ENCODE data around the gene PSMG1.
A peak's percentile ranks its signal among the peaks of the same experiment; 100 is the strongest.

PSMG1 gene

DNA sequence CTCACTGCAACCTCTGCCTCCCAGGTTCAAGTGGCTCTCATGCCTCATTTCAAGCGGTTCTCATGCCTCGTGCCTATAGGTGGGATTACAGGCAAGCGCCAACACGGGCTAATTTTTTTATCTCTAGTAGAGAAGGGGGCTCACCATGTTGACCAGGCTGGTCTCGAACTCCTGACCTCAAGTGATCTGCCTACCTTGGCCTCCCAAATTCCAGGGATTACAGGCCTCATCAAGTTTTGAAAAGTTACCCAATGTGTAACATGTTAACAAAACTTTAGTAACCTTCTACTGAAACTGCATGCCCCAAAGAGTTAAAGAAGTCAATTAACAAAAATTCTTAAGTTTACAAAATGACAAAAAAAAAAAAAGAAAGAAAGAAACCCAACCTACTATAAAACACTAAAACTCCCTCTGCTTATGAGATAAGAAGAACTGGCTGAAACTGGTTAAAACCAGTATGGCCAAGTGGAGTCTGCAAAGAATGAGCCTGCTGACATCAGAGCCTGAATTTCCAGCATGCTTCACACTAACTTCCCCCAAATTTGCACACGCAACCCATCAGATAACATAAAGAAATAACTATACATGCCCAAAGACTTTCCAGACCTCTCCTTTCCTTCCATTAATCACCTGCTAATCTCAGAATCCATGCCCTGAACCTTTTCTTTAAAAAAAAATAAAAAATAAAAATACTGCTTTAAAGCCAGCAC, 25.5 kb upstream of the PSMG1 start:
- Mint-ChIP-seq H3K36me3 (ENCODE audit: insufficient read depth) (peaks cover 43% of the 10 kb centered on the region), H3K27me3 (no peaks in the 10 kb centered on the region), H3K4me3 (no peak overlapping the region), H3K9me3 (no peaks in the 10 kb centered on the region), H3K4me1 (peaks cover 28% of the 10 kb centered on the region), H3K27ac (ENCODE audit: low read depth) (peak overlapping the region; percentile 83)
- ATAC-seq (replicated peaks; ENCODE audit: extremely low read depth, poor library complexity, severe bottlenecking) (no peak), DNase-seq (ENCODE audit: low spot score in 2 of 2) (no peak)

DNA sequence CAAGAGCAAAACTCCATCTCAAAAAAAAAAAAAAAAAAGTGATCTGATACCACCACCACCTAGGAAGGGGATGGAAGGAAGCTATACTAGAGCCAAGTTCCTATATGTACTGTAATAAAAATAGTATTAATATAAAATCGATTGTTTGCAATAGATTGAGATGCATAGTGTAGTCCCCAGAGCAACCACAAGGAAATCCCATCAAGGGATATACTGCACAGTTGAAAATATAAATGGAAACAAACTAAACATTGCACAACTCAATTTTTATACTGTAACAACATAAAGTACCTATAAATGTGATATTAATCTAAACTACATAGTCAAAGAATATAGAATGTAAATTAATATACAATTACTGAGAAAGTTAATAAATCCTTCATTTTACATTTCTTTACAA, 20.9 kb upstream of the PSMG1 start:
- Mint-ChIP-seq H3K27ac (ENCODE audit: low read depth) (no peak overlapping the region), H3K4me1 (peaks cover 11% of the 10 kb centered on the region), H3K36me3 (ENCODE audit: insufficient read depth) (peaks cover 54% of the 10 kb centered on the region), H3K9me3 (no peaks in the 10 kb centered on the region), H3K4me3 (no peak overlapping the region), H3K27me3 (no peaks in the 10 kb centered on the region)
- no peak for ATAC-seq (replicated peaks; ENCODE audit: extremely low read depth, poor library complexity, severe bottlenecking)
- no peak for DNase-seq (ENCODE audit: low spot score in 2 of 2)

DNA sequence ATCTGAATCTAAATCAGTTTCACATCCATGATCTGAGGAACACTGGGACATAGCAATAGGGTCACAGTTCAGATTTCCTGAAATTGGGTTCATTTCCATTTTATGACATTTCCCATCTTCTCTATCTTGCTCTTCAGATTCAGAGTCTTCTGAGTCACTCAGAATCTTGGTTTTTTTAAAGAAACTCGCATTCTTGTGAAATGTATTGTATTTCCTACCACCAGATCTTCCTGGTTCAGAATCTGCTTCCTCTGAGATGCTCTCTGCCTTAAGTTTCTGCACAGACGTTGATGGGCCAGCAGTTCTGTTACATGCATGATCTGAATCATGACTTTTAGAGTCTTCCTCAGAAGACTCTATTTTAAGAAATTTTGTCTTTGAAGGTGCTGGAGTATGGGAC, 15.5 kb upstream of the PSMG1 start:
- Mint-ChIP-seq H3K4me1 (peaks cover 42% of the 10 kb centered on the region), H3K4me3 (no peak overlapping the region), H3K36me3 (ENCODE audit: insufficient read depth) (peaks cover 58% of the 10 kb centered on the region), H3K9me3 (no peaks in the 10 kb centered on the region), H3K27ac (ENCODE audit: low read depth) (peak overlapping the region; percentile 67), H3K27me3 (no peaks in the 10 kb centered on the region)
- ATAC-seq (replicated peaks; ENCODE audit: extremely low read depth, poor library complexity, severe bottlenecking) (no peak), DNase-seq (ENCODE audit: low spot score in 2 of 2) (no peak)

DNA sequence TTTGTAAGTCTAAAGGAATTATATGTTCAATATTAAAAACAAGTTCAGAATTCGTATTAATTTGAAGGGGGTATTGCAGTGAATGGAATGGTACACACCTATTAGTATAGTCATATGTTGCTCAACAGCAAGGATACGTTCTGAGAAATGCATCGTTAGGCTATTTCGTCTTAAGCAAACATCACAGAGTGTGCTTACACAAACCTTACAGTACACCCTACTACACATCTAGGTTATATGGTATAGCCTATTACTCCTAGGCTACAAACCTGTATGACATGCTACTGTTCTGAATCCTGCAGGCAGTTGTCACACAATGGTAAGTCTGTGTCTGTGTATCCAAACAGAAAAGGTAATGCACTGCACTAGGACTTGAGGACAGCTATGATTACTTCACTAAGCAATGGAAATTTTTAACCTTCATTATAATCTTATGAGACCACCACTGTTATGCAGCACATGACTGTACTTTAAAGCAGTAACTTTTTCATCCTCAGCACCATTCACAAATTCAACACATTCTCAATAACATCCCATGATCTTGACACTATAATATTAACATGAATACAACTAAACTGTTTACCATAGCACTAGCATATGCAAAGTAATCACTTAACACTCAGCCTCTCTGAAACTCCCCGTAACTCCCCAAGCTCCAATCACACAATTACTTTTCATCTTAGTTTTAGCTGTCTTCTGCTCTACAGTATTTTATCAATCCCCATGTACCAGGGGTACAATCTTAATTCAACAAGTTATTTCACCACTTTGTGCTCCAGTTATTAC, 14.4 kb upstream of the PSMG1 start:
- ATAC-seq (replicated peaks; ENCODE audit: extremely low read depth, poor library complexity, severe bottlenecking) (no peak), DNase-seq (ENCODE audit: low spot score in 2 of 2) (no peak)
- H3K27me3 Mint-ChIP-seq: no peaks in the 10 kb centered on the region
- no peak overlapping the region for H3K4me3 Mint-ChIP-seq
- peaks cover 42% of the 10 kb centered on the region for H3K4me1 Mint-ChIP-seq
- peaks cover 53% of the 10 kb centered on the region for H3K36me3 Mint-ChIP-seq (ENCODE audit: insufficient read depth)
- H3K9me3 Mint-ChIP-seq: no peaks in the 10 kb centered on the region
- peak overlapping the region; percentile 88 for H3K27ac Mint-ChIP-seq (ENCODE audit: low read depth)

DNA sequence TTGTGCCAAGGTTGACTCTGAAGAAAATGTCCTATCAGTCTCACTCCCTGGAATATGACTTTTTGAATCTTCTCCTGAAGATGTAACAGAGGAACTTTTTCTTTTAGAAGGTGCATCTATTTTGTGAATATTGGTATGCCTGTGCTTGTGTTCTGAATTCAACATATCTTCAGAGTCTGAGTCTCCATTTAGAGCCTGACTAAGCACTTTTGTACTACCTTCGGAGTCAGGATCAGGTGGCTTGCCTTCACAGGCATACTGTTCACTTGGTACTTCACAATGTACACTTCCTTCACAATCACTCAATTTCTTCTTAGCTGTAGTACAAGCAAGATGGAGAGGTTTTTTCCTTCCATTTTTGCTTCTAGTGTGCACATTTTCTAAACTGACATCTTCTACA, 13.6 kb upstream of the PSMG1 start:
- Mint-ChIP-seq H3K36me3 (ENCODE audit: insufficient read depth) (peaks cover 49% of the 10 kb centered on the region), H3K27me3 (no peaks in the 10 kb centered on the region), H3K4me3 (peak overlapping the region; percentile 63), H3K9me3 (no peaks in the 10 kb centered on the region), H3K4me1 (peaks cover 42% of the 10 kb centered on the region), H3K27ac (ENCODE audit: low read depth) (peak overlapping the region; percentile 88)
- ATAC-seq (replicated peaks; ENCODE audit: extremely low read depth, poor library complexity, severe bottlenecking) (no peak), DNase-seq (ENCODE audit: low spot score in 2 of 2) (no peak)

DNA sequence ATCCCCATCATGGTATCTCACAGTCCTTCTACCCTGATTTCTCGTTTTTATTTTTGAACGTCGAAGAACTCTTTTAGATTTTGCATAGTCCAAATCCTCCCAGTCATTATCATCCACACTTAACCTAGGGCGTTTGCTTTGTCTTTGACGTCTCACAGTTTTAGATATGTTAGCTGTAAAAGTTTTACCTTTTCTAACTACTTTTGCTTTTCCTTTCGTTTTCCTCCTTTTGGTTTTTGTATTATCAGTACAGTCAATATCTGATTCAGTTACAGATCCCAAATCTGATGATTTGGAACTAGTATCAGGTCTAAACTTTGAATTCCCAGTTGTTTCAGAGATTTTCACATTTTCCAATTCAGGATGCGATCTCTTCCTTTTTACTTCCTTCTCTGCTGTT, 13.1 kb upstream of the PSMG1 start:
- H3K9me3 Mint-ChIP-seq: no peaks in the 10 kb centered on the region
- peak overlapping the region; percentile 88 for H3K27ac Mint-ChIP-seq (ENCODE audit: low read depth)
- no peak for DNase-seq (ENCODE audit: low spot score in 2 of 2)
- peak overlapping the region; percentile 63 for H3K4me3 Mint-ChIP-seq
- H3K27me3 Mint-ChIP-seq: no peaks in the 10 kb centered on the region
- H3K4me1 Mint-ChIP-seq: peaks cover 40% of the 10 kb centered on the region
- peak; percentile 54 for ATAC-seq (replicated peaks; ENCODE audit: extremely low read depth, poor library complexity, severe bottlenecking)
- peaks cover 46% of the 10 kb centered on the region for H3K36me3 Mint-ChIP-seq (ENCODE audit: insufficient read depth)

DNA sequence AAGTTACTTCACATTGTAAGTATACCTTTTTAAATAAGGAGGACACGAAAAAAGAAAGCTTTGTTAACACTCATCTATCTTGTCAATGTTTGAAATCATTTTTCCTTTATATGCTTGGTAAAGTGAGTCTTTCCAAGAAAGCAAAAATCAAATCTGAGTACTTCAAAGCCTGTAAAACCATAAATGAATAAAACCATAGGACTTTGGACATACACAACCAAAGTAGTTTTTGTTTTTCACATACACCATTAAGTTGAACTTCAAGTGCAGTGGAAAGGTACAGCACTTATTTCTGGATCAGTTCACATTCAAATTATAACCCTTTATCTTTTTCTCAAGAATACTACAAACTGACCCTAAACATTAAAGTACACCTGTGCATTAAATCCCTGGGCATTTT, 10.1 kb upstream of the PSMG1 start:
- Mint-ChIP-seq H3K27me3 (no peaks in the 10 kb centered on the region), H3K4me1 (peaks cover 33% of the 10 kb centered on the region), H3K9me3 (no peaks in the 10 kb centered on the region), H3K27ac (ENCODE audit: low read depth) (no peak overlapping the region), H3K4me3 (no peak overlapping the region), H3K36me3 (ENCODE audit: insufficient read depth) (peaks cover 31% of the 10 kb centered on the region)
- DNase-seq (ENCODE audit: low spot score in 2 of 2) (no peak), ATAC-seq (replicated peaks; ENCODE audit: extremely low read depth, poor library complexity, severe bottlenecking) (no peak)

DNA sequence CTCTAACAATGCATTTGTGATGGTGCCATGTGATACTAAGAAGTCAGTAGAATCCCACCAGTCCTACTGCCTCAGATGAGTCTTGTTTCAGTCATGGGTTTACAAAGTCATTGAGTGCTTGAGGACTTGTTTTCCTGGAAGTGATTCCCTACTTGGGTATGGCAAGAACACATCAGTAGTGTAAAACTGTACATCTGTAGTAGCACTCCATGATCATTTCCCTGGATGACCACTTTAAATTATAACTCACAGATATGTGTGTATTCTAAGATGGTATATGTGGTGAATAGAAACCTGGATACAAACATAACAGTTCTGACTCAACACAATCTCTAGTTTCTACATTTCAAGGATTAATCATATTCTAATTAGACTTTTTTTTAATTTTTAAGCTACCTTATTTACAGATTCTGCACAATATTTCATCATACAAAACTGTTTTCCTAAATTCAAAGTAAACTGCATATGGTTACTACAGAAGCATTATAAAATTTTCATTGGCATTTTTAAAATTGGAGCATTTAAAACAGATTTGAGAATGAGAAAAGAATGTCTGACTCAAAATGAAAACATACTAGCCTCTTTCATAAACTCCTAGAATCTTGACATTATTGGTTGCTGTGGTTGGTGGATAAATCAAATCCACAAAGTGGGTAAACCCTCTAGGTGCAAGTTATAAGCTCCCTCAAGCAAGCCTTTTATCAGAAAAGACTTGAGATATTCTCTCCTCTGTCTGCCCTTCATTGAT, 6.8 kb upstream of the PSMG1 start:
- peaks cover 15% of the 10 kb centered on the region for H3K36me3 Mint-ChIP-seq (ENCODE audit: insufficient read depth)
- peaks cover 6% of the 10 kb centered on the region for H3K4me1 Mint-ChIP-seq
- H3K9me3 Mint-ChIP-seq: no peaks in the 10 kb centered on the region
- no peak overlapping the region for H3K27ac Mint-ChIP-seq (ENCODE audit: low read depth)
- no peaks in the 10 kb centered on the region for H3K27me3 Mint-ChIP-seq
- DNase-seq (ENCODE audit: low spot score in 2 of 2): no peak
- ATAC-seq (replicated peaks; ENCODE audit: extremely low read depth, poor library complexity, severe bottlenecking): no peak
- H3K4me3 Mint-ChIP-seq: no peak overlapping the region

DNA sequence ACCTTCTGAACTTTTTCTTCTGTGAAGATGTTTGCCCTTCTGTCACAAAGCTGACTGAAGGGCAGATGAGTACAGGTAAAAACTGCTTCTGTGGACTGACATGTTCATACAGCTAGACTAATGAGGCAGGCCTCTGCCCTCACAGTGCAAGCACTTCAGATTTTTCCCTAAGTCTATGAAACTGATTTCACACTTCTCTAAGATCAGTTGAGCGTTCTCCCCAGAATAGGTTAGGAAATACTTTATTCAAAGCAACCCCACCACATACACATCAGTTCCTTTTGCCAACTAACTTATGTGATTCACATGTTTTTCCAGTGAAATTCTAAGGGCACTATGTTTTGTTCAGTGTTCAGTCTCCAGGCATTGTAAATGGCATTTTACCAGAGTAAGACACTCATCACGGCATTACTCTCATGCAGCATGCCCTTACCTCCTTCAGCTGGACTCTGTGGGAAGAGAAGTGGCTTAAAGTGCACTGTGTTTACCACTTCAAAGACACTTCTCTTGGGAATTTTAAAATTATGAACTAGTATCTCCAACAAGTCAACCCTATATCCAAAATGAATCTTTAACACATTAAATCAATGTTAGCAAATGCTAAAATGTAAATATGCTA, 5.4 kb upstream of the PSMG1 start:
- ATAC-seq (replicated peaks; ENCODE audit: extremely low read depth, poor library complexity, severe bottlenecking): no peak
- no peak for DNase-seq (ENCODE audit: low spot score in 2 of 2)
- Mint-ChIP-seq H3K4me1 (peaks cover 12% of the 10 kb centered on the region), H3K27me3 (no peaks in the 10 kb centered on the region), H3K4me3 (no peak overlapping the region), H3K36me3 (ENCODE audit: insufficient read depth) (peaks cover 12% of the 10 kb centered on the region), H3K9me3 (no peaks in the 10 kb centered on the region), H3K27ac (ENCODE audit: low read depth) (no peak overlapping the region)

DNA sequence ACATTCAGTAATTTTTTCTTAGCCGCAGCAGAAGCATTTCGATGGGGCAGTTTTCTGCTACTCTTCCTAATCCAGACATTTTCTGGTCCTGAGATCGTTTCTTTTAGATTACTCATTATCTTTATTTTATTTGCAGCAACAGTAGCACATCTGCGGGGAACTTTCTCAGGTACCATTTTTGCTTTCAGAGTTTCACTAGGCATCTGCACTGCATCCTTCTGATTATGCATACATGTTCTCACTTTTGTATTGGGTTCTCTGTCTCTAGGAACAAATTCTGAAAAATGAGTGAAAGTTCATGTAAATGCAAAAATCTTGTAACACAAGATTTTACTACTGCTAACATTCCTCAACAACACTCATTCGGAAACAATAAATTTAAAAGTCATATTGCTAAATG, 3.9 kb upstream of the PSMG1 start:
- Mint-ChIP-seq H3K27me3 (no peaks in the 10 kb centered on the region), H3K4me1 (peaks cover 25% of the 10 kb centered on the region), H3K27ac (ENCODE audit: low read depth) (peak overlapping the region; percentile 12), H3K36me3 (ENCODE audit: insufficient read depth) (peaks cover 21% of the 10 kb centered on the region), H3K4me3 (no peak overlapping the region), H3K9me3 (no peaks in the 10 kb centered on the region)
- DNase-seq (ENCODE audit: low spot score in 2 of 2) (no peak), ATAC-seq (replicated peaks; ENCODE audit: extremely low read depth, poor library complexity, severe bottlenecking) (no peak)

DNA sequence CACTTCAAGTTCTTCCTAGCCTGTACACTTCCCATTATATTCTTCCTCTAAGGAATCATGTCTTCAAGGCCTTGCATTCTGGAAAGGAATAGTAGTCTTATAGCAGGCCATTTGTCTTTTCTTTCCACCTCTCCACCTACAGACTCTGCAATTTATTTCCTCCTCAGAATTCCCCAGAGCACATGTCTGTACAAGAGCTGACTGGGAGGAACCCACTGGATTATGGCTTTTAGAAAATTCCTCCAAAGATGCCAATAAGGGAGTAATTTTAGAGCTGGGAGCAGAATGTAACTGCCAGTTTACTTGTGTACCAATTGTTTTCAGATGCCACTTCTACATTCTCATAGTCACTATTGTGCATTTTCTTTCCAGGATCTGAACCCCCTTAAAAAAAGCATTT, 3.4 kb upstream of the PSMG1 start:
- no peaks in the 10 kb centered on the region for H3K27me3 Mint-ChIP-seq
- DNase-seq (ENCODE audit: low spot score in 2 of 2) (no peak), ATAC-seq (replicated peaks; ENCODE audit: extremely low read depth, poor library complexity, severe bottlenecking) (no peak)
- peaks cover 23% of the 10 kb centered on the region for H3K36me3 Mint-ChIP-seq (ENCODE audit: insufficient read depth)
- H3K9me3 Mint-ChIP-seq: no peaks in the 10 kb centered on the region
- peaks cover 28% of the 10 kb centered on the region for H3K4me1 Mint-ChIP-seq
- no peak overlapping the region for H3K4me3 Mint-ChIP-seq
- peak overlapping the region; percentile 12 for H3K27ac Mint-ChIP-seq (ENCODE audit: low read depth)

DNA sequence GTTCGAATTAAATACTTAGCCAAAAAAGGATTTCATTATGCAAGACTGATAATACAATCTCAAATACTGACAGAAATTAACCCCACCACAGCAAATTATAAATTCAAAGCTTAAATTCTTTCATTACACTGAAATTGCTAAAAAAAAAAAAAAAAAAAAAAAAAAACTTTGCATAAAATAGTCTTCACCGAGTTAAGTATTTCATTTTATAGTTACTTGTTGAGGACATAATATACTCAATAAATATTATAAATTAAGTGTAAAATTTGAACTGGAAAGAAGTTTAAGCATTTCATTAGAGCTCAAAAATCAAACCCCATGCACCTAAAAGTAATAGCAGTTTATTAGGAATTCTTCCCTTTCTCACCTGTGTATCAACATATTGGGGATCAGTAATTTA, 1.9 kb upstream of the PSMG1 start:
- DNase-seq (ENCODE audit: low spot score in 2 of 2) (no peak), ATAC-seq (replicated peaks; ENCODE audit: extremely low read depth, poor library complexity, severe bottlenecking) (no peak)
- peaks cover 24% of the 10 kb centered on the region for H3K36me3 Mint-ChIP-seq (ENCODE audit: insufficient read depth)
- H3K4me1 Mint-ChIP-seq: peaks cover 35% of the 10 kb centered on the region
- no peak overlapping the region for H3K27ac Mint-ChIP-seq (ENCODE audit: low read depth)
- no peaks in the 10 kb centered on the region for H3K27me3 Mint-ChIP-seq
- peak overlapping the region; percentile 97 for H3K4me3 Mint-ChIP-seq
- H3K9me3 Mint-ChIP-seq: no peaks in the 10 kb centered on the region
